IMR-90 (cell line): Measurements from ENCODE around the gene KCNT1. TPM values are rescaled to one million over a fixed set of nuclear protein-coding genes. Genes with fewer than 3 reads are reported as not detected.

Source experiments
- ATAC-seq: fragments of 200-7000 bp; cut with Tn5 transposase; 2 replicates; pipeline ENCODE4 v1.9.1; 2020; ENCODE audit warnings: low read depth, mild to moderate bottlenecking, moderate library complexity
- BruUV-seq: library from RNA; stranded (reverse); fragments of 400-500 nt; replicated peaks from 2 replicates; lab custom pipeline; 2021; lab: Mats Ljungman, UMichigan
- CTCF ChIA-PET: fragments of 300-600 bp; formaldehyde crosslinking; extraction: SDS; loops from one replicate; lab custom pipeline; 2021; ENCODE audit warnings: antibody characterized with exemption; lab: Yijun Ruan, JAX
- POLR2A ChIA-PET: fragments of 300-600 bp; sonication (Branson Sonifier 250); formaldehyde crosslinking; loops from one replicate; lab custom pipeline; 2022; ENCODE audit warnings: antibody characterized with exemption; ENCODE audit not compliant: unreplicated experiment; lab: Charles Lee
- DNase-seq: peaks from one replicate; pipeline ENCODE4 v3.0.0; 2013
- H2AFZ ChIP-seq: replicated peaks from 2 replicates; pipeline ENCODE3; 2013; ENCODE audit warnings: low read length, mild to moderate bottlenecking; ENCODE audit not compliant: poor library complexity
- H2AK5ac ChIP-seq: 2 replicates; pipeline ENCODE4 v1.6.1; 2013; ENCODE audit warnings: low read depth, low read length, inconsistent platforms
- H2AK9ac ChIP-seq: replicated peaks from 2 replicates; pipeline ENCODE3; 2013; ENCODE audit warnings: mild to moderate bottlenecking, low read depth, low read length, moderate library complexity; ENCODE audit not compliant: poor library complexity
- H2BK120ac ChIP-seq: 2 replicates; pipeline ENCODE4 v1.6.1; 2013; ENCODE audit warnings: low read depth, low read length, inconsistent platforms
- H2BK15ac ChIP-seq: 3 replicates; pipeline ENCODE4 v1.6.1; 2013; ENCODE audit warnings: low read depth, low read length, inconsistent platforms
- H2BK20ac ChIP-seq: 2 replicates; pipeline ENCODE4 v1.6.1; 2013; ENCODE audit warnings: low read depth, mild to moderate bottlenecking, inconsistent platforms, low read length, moderate library complexity
- H2BK5ac ChIP-seq: 2 replicates; pipeline ENCODE4 v1.6.1; 2013; ENCODE audit warnings: mild to moderate bottlenecking, low read depth, low read length, inconsistent platforms; ENCODE audit not compliant: poor library complexity, severe bottlenecking
- H3K14ac ChIP-seq: replicated peaks from 2 replicates; pipeline ENCODE4 v1.6.1; 2013; ENCODE audit warnings: low read depth, low read length, inconsistent platforms
- H3K18ac ChIP-seq: 2 replicates; pipeline ENCODE4 v1.6.1; 2013; ENCODE audit warnings: low read depth, low read length, control low read depth
- H3K23ac ChIP-seq: 2 replicates; pipeline ENCODE4 v1.6.1; 2013; ENCODE audit warnings: low read depth, low read length, inconsistent platforms
- H3K27ac ChIP-seq: 2 replicates; pipeline ENCODE4 v1.5.1; 2013; ENCODE audit warnings: mild to moderate bottlenecking, control low read depth, low read length; ENCODE audit not compliant: insufficient read depth
- H3K27me3 ChIP-seq: 2 replicates; pipeline ENCODE4 v1.6.1; 2013; ENCODE audit warnings: low read length; ENCODE audit not compliant: control insufficient read depth, insufficient read depth
- H3K36me3 ChIP-seq: 2 replicates; pipeline ENCODE4 v1.6.1; 2013; ENCODE audit warnings: low read length, mixed read lengths; ENCODE audit not compliant: control insufficient read depth, insufficient read depth
- H3K4ac ChIP-seq: 2 replicates; pipeline ENCODE4 v1.6.1; 2013; ENCODE audit warnings: low read depth, low read length, inconsistent platforms
- H3K4me1 ChIP-seq: 2 replicates; pipeline ENCODE4 v1.6.1; 2013; ENCODE audit warnings: low read length, mixed read lengths; ENCODE audit not compliant: control insufficient read depth, insufficient read depth
- H3K4me2 ChIP-seq: 2 replicates; pipeline ENCODE4 v1.6.1; 2013; ENCODE audit warnings: low read depth, mild to moderate bottlenecking, control low read depth, low read length, moderate library complexity
- H3K4me3 ChIP-seq: 2 replicates; pipeline ENCODE4 v1.5.1; 2013; ENCODE audit warnings: low read depth, mild to moderate bottlenecking, control low read depth, low read length, moderate library complexity; ENCODE audit not compliant: insufficient read depth
- H3K56ac ChIP-seq: 2 replicates; pipeline ENCODE4 v1.6.1; 2013; ENCODE audit warnings: low read length, inconsistent platforms; ENCODE audit not compliant: insufficient read depth; ENCODE audit errors: extremely low read depth
- H3K79me1 ChIP-seq, 2 experiments: 2 replicates each; pipeline ENCODE4 v1.6.1; 2013; ENCODE audit warnings: low read length in 2 of 2, inconsistent platforms in 1 of 2, low read depth in 1 of 2
- H3K9ac ChIP-seq: 2 replicates; pipeline ENCODE4 v1.6.1; 2013; ENCODE audit warnings: low read depth, low read length, control low read depth
- H3K9me1 ChIP-seq: 2 replicates; pipeline ENCODE4 v1.6.1; 2013; ENCODE audit warnings: low read length, inconsistent platforms; ENCODE audit not compliant: insufficient read depth
- H3K9me3 ChIP-seq: 2 replicates; pipeline ENCODE4 v1.6.1; 2013; ENCODE audit warnings: low read length; ENCODE audit not compliant: control insufficient read depth, insufficient read depth
- H4K20me1 ChIP-seq: 2 replicates; pipeline ENCODE4 v1.6.1; 2013; ENCODE audit warnings: low read length, inconsistent platforms; ENCODE audit not compliant: insufficient read depth
- H4K5ac ChIP-seq: 2 replicates; pipeline ENCODE4 v1.6.1; 2013; ENCODE audit warnings: mild to moderate bottlenecking, low read depth, low read length, control low read depth
- H4K8ac ChIP-seq, 2 experiments: 2 replicates each; pipeline ENCODE4 v1.6.1; 2013; ENCODE audit warnings: low read depth in 2 of 2, low read length in 2 of 2, control low read depth in 1 of 2, inconsistent platforms in 1 of 2
- H4K91ac ChIP-seq: 2 replicates; pipeline ENCODE4 v1.6.1; 2013; ENCODE audit warnings: low read depth, low read length, inconsistent platforms; ENCODE audit not compliant: insufficient read depth
- BHLHE40 ChIP-seq: fragments of 150-350 bp; IDR thresholded peaks from 2 replicates; pipeline ENCODE4 v1.6.1; 2016; ENCODE audit warnings: mild to moderate bottlenecking, low read depth, low read length
- CEBPB ChIP-seq: IDR thresholded peaks from 2 replicates; pipeline ENCODE4 v1.6.1; 2012; ENCODE audit warnings: low read depth, low read length, improper control_type of control experiment
- CHD1 ChIP-seq: IDR thresholded peaks from 2 replicates; pipeline ENCODE4 v1.6.1; 2012; ENCODE audit warnings: low read depth, low read length, improper control_type of control experiment
- CTCF ChIP-seq: conservative IDR thresholded peaks from 2 replicates; pipeline ENCODE4 v1.5.1; 2012; ENCODE audit warnings: mild to moderate bottlenecking, low read depth, low read length, improper control_type of control experiment
- ELK1 ChIP-seq: fragments of 150-350 bp; IDR thresholded peaks from 2 replicates; pipeline ENCODE4 v1.6.1; 2016; ENCODE audit warnings: low read depth, mild to moderate bottlenecking, low read length, moderate library complexity, borderline replicate concordance
- FOS ChIP-seq: fragments of 150-350 bp; IDR thresholded peaks from 2 replicates; pipeline ENCODE4 v1.6.1; 2016; ENCODE audit warnings: low read depth, low read length
- MAFK ChIP-seq: IDR thresholded peaks from 2 replicates; pipeline ENCODE4 v1.6.1; 2012; ENCODE audit warnings: low read depth, low read length, improper control_type of control experiment
- MAZ ChIP-seq: IDR thresholded peaks from 2 replicates; pipeline ENCODE4 v1.6.1; 2012; ENCODE audit warnings: low read depth, mild to moderate bottlenecking, low read length, improper control_type of control experiment, moderate library complexity, borderline replicate concordance
- MXI1 ChIP-seq: IDR thresholded peaks from 2 replicates; pipeline ENCODE4 v1.6.1; 2012; ENCODE audit warnings: low read depth, mild to moderate bottlenecking, low read length, moderate library complexity, borderline replicate concordance
- NFE2L2 ChIP-seq: fragments of 150-350 bp; IDR thresholded peaks from 2 replicates; pipeline ENCODE4 v1.6.1; 2016; ENCODE audit warnings: low read depth, mild to moderate bottlenecking, low read length
- POLR2A ChIP-seq: IDR thresholded peaks from 2 replicates; pipeline ENCODE4 v1.6.1; 2012; ENCODE audit warnings: mild to moderate bottlenecking, low read depth, low read length
- RAD21 ChIP-seq: IDR thresholded peaks from 2 replicates; pipeline ENCODE4 v1.6.1; 2012; ENCODE audit warnings: low read length, improper control_type of control experiment
- RFX5 ChIP-seq: IDR thresholded peaks from 2 replicates; pipeline ENCODE4 v1.8.0; 2012; ENCODE audit warnings: low read depth, mild to moderate bottlenecking, low read length, moderate library complexity
- SMC3 ChIP-seq: fragments of 150-350 bp; IDR thresholded peaks from 2 replicates; pipeline ENCODE4 v1.6.1; 2016; ENCODE audit warnings: low read depth, mild to moderate bottlenecking, antibody characterized with exemption, low read length, moderate library complexity
- USF2 ChIP-seq: fragments of 150-350 bp; IDR thresholded peaks from 2 replicates; pipeline ENCODE4 v1.6.1; 2017; ENCODE audit warnings: mild to moderate bottlenecking, antibody characterized with exemption, low read length, low read depth
- WGBS, 2 experiments: methylation state at CpG; one replicate each; pipeline versions ENCODE4 v1.1.5 to v1.1.7; 2013; ENCODE audit warnings: missing lambda C conversion rate in 2 of 2; ENCODE audit not compliant: insufficient read length in 1 of 2; ENCODE audit errors: extremely low coverage in 2 of 2; 5-methylcytosine and 5-hydroxymethylcytosine counted together
- dilution Hi-C: fragments of 300-500 bp; cut with HindIII; formaldehyde crosslinking; loops from one replicate; pipeline ENCODE4 v1.14.3; 2018; ENCODE audit warnings: low sequenced_read_pairs; ENCODE audit not compliant: unreplicated experiment
- in situ Hi-C: fragments of 300-500 bp; cut with MboI; formaldehyde crosslinking; loops from 3 replicates; pipeline ENCODE4 v1.14.3; 2019; ENCODE audit warnings: low sequenced_read_pairs, inconsistent platforms, mixed read lengths
- intact Hi-C: fragments of 100-400 bp; cut with micrococcal nuclease; formaldehyde crosslinking; loops from 2 replicates; pipeline ENCODE4 v1.10.0; 2022
- polyA plus RNA-seq, 3 experiments: library from polyadenylated mRNA; depleted of rRNA; stranded (reverse); fragments of >200 nt; gene quantifications; 2 replicates each; pipeline ENCODE4 v1.2.3, GENCODE V29; 2012; ENCODE audit warnings: low replicate concordance in 1 of 3
- total RNA-seq: library from RNA; depleted of rRNA; stranded (reverse); fragments of >200 nt; gene quantifications from 2 replicates; pipeline ENCODE4 v1.2.3, GENCODE V29; 2012

KCNT1 gene
- total and polyA plus RNA-seq, 2 of the 4 experiments (the other 2 are of a cell fraction), result not detected

GRCh38 chr9:135802876-135803419, 101.0 kb downstream of the KCNT1 start:
- no TSS peak for BruUV-seq
- Histone ChIP-seq H2AK5ac (no peak overlapping the region), H2AFZ (no peak overlapping the region), H3K27ac (no peak overlapping the region), H3K4me3 (no peak overlapping the region), H3K36me3 (no peaks in the 10 kb centered on the region), H2BK5ac (no peak overlapping the region), H3K9me3 (no peaks in the 10 kb centered on the region), H3K4ac (no peak overlapping the region), H2AK9ac (no peak overlapping the region), H3K79me1 (no peaks in the 10 kb centered on the region; a peak in 1 of 4 replicates), H4K8ac (no peak overlapping the region), H3K9me1 (peaks cover 3% of the 10 kb centered on the region; the same call in 1 of the 2 replicates), H4K5ac (no peak overlapping the region), H2BK15ac (no peak overlapping the region), H3K4me2 (no peak overlapping the region), H4K20me1 (no peaks in the 10 kb centered on the region), H3K9ac (no peak overlapping the region), H2BK120ac (no peak overlapping the region), H3K4me1 (peaks cover 6% of the 10 kb centered on the region), H3K18ac (no peak overlapping the region), H3K23ac (no peak overlapping the region), H4K91ac (no peak overlapping the region), H3K14ac (no peak overlapping the region), H2BK20ac (no peak overlapping the region), H3K56ac (no peak overlapping the region), H3K27me3 (no peaks in the 10 kb centered on the region)
- 76% methylated on average over 10 of the region's 18 CpGs; no CpG with 5 or more reads in 1 of the 2 experiments for WGBS, 2 experiments
- intact Hi-C loops, result no loop called here
- dilution Hi-C loops, result no loop called here
- DNase-seq, result no peak
- ChIA-PET POLR2A (no interaction called here), CTCF (no interaction called here)
- TF ChIP-seq CHD1 (no peak), NFE2L2 (no peak), POLR2A (no peak), MAZ (no peak), USF2 (no peak), RAD21 (no peak), ELK1 (no peak), MAFK (no peak), CEBPB (no peak), MXI1 (no peak), FOS (no peak), CTCF (no peak), SMC3 (no peak), BHLHE40 (no peak), RFX5 (no peak)
- in situ Hi-C loops, result no loop called here
- ATAC-seq, result no peak
